ENCODE results near the gene GNPTAB.
A peak's percentile ranks its signal among the peaks of the same experiment; 100 is the strongest.

The GNPTAB gene

DNA sequence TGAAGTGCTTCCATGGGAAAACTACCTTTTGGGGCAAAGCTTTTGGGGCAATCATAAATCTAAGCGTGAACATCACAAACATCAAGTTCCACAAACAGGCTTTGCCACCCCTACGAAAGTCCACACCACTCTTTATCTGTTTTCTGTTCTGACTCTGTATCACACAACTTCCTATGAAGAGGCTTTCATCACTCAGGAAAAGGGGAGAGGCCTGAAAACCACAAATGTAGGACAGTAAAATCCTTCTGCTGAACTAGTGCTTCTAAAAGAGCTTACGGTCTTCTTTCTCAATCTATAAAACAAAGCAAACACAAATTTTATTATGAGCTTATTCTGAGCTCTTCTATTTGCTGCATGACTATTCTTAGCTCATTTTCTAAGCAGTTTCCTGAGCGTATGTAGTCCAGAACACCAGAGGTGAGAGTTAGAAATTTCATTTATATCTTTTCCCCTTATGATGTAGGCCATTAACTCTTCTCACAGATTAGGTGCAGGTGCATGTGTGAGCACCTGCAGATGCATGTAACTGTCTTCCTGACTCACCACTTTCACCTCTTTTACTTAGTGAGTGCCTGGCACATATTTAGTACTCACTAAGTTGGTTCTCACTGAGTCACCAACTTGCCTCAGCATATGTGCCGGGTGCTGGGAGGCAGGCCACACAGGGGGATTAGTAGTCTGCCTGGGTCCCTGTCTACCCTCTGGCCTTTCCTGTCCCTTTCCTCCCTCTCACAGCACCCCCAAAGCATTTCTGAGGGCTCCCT, 58.6 kb downstream of the GNPTAB start:
- DNase-seq (ENCODE audit: low spot score): no peak

DNA sequence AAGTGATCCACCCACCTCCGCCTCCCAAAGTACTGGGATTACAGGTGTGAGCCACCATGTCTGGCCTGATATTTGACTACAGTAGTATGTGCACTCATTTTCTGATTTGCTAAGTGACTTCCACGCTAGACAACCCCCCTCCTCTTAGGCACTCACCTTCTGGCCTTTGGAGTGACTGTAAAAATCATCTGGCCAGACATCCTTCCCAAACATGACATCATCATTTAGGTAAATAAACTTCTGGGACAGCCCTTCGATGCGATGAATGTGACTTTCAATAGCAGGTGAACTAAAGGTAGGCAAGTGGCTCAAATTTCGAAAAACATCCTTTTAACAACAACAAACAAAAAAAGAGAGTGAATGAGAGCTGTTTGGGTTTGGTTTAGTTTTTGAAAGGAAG, 60.9 kb downstream of the GNPTAB start:
- DNase-seq (ENCODE audit: low spot score): no peak

DNA sequence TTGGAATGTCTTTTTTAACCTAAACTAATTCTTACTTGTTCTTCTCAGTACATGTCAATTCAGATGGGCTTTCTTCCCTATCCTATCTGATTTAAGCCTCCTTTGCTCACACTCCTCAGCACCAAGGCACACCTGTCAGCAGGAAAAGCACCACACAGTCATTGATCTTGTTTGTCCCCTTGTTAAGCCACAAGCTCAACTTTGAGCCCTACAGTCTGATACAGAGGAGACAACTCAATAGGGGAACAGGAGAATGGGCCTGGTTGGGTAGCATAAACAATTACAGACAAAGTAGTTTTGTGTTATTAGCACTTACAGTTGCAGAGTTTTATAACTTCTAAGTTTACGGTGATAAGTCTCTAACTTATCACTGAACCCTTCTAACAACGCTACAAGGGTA, 62.0 kb downstream of the GNPTAB start:
- DNase-seq (ENCODE audit: low spot score): no peak

DNA sequence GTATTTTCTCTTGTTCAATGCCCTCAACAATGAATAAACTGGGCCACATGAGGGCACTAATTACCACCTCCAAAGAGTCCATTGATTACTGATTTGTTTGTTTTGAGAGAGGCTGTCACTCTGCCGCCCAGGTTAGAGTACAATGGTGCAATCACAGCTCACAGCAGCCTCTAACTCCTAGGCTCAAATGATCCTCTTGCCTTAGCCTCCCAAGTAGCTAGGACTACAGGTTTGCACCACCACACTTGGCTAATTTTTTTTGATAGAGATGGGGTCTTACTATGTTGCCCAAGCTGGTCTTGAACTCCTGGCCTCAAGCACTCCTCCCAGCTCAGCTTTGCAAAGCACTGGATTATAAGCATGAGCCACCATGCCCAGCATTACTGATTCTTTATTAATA, 63.2 kb downstream of the GNPTAB start:
- no peak for DNase-seq (ENCODE audit: low spot score)

DNA sequence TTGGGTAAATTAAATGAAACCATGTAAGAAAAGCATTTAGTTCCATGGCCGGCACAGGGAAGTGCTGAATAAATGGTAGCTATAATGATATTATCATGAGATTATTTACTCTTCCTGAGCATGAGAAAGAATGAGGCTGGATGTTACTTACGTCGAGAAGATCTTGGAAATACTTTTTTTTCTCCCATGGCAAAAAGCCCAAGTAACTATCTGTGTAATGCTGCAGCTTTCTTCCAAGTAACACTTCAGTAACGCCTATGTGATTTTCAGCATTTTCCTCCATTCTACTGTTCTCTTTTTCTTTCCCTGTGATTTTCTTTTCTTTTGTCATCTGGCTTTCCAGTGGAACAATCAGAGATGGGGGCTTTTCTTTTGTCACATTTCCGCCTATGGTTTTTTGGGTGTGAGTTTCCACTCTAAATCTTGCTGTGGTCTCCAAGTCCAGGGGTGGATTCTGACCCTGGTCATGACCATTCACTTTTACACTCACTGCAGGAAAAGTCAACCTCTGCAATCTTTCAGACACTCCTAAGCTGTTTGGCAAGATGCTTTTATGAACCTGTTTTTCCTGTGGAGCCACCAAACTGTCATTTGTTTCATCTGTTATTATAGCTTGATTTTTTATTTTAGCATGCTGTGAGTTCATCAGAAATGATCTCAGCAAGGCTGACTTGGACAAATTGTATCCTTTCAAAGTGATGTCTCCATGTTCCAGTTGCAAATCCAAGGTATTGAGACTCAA, 66.5 kb downstream of the GNPTAB start:
- no peak for DNase-seq (ENCODE audit: low spot score)

DNA sequence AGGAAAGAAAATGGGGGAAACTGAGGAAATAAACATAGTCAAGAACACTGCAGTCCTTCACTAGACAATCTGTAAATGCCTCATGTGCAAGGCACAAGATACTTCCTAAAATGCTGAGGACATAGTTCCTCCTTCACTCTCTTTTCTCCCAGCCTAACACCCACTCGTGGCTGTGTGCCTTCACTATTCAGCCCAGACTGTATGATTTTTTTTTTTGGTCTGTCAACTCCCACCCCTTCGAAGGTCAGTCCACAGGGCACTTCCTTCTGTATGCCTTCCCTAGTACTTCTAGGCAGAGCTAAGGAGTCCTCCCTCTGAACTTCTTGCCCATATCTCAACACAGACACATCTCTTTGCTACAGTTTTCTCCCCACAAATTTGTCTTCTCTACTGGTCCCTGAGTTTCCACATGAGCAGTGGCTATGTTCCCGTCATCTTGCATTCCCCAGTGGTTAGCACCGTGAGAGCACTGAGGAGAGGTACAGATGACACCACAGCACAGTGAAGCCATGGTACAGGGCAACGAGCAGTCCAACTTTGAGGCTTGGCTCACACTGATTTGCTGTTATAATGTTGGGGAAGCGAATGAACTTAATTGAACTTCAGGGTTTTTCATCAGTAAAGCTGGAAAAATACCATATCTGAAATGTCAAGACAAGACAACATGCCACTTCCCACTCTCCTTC, 67.4 kb downstream of the GNPTAB start:
- no peak for DNase-seq (ENCODE audit: low spot score)

DNA sequence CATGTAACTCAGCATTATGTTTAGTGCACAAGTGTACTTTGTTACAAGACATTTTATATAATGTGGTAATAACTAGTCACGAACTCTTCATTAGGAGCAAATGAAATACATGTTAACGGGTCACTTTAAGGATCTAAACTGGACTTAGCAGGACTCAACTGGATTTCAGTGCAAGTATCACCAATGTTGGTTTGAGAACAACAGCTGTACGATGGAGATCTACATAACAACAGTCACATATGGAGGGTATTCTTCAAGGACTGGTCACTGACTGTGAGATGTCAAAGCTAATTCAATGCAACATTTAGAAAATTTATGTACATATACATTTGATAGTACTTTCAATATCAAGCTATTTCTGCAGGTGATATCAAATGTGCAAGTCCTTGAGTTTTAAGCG, 69.0 kb downstream of the GNPTAB start:
- no peak for DNase-seq (ENCODE audit: low spot score)

DNA sequence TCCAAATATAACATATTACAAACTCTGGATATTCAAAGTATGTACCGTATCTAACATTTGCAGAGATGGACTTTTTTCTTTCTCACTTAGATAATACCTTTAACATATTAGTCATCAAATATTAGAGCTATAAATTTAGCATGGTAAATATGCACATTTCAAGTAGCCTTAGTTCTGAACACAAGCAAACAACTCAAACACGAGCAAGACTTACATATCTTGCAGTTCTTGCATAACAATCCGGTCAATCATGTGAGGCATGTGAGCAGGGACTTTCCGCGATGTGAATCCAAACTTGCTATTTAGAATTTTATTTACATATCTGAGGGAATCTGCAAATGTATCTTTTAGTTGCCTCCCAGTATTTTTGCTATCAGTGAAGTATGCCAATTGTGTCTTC, 69.4 kb downstream of the GNPTAB start:
- no peak for DNase-seq (ENCODE audit: low spot score)

DNA sequence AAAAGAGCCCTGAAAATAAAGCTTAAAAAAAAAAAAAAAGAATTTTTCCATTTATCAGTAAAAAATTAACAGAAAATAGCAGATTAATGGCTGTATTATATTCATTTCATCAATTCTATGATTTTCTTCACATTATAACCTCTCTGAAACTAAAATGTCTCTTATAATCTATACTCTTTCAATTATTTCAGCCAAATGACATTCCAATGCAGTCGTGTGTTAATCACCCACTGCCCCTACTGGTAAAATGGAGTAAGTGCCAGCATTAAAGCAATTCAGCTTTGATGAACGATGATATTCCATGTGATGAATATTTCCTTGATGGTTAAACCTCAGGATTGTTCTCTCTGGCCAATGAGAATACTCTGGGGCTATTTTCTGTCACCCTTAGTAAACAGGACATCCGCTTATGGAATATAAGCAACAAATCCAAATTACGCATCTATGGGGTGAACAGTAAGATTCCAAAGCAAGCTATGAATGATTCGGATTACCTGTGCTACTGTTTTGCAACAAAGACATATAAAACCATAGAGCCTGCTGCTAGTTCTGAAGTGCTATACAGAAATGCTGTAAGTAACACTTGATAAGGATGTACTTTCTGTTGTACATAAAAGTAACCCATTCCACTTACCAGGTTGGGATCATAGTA, 71.2 kb downstream of the GNPTAB start:
- DNase-seq (ENCODE audit: low spot score): peak; percentile 20

DNA sequence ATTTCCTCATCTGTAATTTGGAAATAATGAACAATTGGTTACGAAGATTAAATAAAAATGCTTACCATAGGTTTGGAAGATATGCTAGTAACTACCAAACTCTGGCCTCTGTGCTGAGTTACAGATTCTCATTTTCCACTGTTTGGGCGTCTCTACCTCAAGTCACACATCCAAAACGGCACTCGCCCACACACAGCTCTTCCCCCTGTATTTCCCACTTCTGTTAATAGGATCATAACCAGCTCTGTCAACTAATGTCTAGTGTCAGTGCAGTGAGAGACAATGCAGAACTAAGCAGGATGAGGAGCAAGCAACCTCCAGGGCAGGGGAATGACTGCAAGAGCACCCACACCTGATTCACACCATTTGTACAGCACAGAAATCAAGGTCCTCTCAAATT, 80.6 kb downstream of the GNPTAB start:
- no peak for DNase-seq (ENCODE audit: low spot score)

DNA sequence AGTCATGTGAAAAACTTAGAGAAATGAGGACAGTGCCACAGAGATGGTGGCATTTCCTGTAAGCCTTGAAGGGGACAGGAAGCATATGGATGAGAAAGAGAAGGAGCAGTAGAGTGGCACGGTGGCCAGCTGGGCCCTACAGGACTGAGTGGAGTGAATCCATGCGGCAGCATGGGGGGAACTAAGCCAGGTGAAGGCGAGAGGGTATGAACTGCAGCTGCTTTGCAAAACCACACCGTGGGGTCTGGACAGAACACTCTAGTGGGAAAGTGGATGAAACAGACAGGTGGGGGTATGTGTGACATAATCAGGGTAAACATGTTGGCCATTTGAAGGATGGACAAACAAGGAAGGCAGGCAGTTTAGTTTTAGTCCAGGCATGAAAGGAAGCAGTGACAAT, 81.1 kb downstream of the GNPTAB start:
- DNase-seq (ENCODE audit: low spot score): no peak

DNA sequence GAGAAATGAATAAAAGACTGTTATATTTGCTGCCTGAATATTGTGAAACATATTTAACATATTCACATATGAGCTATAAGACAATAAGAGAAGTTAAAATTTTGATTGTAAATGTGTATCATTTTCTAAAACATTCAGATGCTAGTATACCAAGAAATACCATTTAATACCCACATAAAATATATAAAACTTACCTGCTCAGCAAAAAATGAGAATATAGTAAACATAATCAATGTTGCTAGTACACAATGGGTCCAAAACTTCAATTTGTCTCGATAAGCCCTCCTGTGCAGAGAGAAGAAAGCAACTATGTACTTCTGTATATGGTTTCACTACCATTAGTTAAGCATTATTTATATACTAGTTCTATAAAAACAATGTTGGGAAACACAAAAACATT, 81.9 kb downstream of the GNPTAB start:
- no peak for DNase-seq (ENCODE audit: low spot score)

DNA sequence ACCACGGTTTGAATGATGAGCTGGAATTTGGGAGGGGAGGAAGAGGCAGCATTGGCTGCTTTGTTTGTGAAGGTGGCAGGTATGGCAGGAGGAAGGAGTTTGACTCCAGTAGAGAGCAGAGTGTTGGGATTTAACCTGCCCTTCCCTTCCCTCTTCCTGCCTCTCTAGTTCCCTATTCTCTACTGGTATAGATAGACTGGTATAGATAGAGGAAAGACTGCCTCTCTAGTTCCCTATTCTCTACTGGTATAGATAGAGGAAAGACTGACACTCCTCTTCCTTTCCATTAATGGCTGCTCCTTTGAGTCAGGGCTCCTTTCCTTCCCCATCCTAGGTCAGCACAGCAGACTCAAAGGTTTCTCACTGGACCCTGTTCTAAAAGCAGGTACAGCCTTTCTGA, 83.1 kb downstream of the GNPTAB start:
- no peak for DNase-seq (ENCODE audit: low spot score)

DNA sequence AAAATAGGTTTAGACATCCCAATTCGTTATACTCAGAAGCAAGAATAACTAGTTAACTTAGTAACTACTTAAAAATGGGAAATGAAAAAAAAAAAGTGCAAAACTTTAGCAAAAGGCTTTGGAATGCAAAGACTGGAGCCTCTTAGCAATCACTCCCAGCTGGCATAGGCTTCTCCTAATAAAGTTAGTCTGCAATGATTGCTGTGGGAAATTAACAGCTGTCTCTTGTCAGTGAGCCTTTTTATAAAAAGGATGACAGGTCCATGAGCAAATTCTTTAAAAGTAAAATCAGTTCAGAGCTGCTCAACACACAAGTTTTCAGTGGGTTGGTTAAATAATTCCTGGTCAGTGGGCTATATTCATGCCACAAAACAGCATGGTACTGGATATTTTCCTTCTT, 84.1 kb downstream of the GNPTAB start:
- peak; percentile 53 for DNase-seq (ENCODE audit: low spot score)

DNA sequence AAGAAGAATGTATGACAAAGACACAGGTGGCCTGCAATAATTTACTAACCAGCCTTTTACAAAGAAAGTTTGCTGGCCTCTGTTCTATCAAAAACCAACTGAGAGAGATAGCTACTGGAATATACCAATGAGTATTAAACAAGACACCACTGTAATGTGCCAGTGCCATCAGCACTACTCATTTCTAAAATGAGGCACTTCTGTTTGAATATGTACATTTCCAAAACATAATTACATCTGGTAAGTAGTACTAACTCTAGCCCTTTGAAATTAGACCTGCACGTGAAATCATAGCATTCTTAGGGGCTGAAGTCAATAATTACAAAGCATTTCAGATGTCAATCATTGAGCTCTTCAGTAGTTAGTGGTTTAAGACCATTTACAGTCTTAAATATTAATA, 84.6 kb downstream of the GNPTAB start:
- DNase-seq (ENCODE audit: low spot score): no peak

DNA sequence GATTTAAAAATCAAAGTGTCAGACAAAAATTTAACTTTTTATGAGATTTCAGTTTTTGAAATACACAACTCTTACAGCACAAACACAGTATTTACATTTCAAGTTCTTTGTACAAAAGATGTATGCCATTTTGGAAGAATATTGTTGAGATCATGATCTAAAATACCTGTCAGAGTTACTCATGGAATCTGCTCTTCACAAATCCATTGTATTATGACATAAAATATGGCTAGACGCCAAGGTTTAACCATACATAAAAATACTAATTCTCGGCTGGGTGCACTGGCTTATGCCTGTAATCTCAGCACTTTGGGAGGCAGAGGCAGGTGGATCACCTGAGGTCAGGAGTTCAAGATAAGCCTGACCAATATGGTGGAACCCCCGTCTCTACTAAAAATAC, 85.3 kb downstream of the GNPTAB start:
- no peak for DNase-seq (ENCODE audit: low spot score)

DNA sequence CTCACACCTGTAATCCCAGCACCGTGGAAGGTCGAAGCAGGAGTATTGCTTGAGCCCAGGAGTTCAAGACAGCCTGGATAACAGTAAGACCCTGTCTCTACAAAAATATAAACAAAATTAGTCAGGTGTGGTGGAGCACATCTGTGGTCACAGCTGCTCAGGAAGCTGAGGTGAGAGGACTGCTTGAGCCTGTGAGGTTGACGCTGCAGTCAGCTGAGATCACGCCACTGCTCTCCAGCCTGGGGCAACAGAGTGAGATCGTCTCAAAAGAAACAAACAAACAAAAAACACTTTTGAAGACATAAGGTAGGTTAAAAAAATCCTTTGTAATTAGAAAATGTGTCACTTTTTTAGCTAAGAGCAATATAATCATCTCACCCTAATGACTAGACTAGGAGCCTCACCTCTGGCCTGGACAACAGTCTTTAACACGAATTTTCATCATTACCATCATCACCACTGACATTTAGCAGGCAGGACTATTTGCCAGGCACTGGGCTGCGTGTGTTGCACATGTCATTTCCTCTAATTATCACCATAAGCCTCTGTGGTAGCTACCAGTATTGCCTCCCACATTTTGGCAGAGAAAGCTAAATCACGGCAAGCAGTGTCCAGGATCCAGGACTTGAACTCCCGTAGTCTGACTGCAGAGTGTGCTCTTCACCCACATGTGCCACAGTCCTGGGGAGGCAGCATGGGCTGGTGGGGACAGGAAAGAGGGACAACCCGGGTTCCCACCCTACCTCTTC, 86.9 kb downstream of the GNPTAB start:
- DNase-seq (ENCODE audit: low spot score): no peak

DNA sequence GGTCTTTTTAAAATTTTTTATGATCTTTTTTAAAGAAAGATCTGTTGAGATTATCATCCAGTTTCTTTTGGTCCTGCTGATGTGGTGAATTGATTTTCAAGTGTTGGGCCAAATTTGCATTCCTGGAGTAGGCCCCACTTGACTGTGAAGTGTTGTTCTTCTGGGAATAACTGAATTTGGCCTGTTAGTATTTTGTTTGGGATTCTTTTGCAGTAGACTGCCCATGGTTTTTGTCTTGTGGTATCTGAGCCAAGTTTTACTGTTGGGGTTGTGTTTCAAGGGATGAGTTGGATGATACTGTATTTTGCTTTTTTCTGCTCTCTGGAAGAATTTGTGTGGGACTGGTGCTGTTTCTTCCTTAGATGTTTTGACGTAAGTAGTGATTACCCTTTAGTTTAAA, 87.5 kb downstream of the GNPTAB start:
- DNase-seq (ENCODE audit: low spot score): no peak

DNA sequence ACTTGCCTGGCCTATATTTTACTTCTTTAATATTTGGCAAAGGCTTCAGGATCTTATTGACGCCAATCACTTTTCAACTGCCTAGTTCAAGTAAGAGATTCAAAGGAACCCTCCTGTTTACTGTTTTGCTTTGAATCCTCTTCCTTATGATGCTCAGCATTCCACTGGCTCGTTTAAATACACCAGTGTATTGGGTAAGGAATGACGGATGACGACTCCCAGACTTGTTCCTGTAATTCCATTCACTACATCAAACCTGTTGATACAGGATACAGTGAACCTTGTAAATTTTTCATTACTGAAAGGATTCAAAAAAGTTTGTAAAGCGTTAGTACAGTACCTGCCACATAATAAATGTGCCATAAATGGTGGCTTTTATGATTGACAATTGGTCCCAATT, 89.8 kb downstream of the GNPTAB start:
- DNase-seq (ENCODE audit: low spot score): no peak

DNA sequence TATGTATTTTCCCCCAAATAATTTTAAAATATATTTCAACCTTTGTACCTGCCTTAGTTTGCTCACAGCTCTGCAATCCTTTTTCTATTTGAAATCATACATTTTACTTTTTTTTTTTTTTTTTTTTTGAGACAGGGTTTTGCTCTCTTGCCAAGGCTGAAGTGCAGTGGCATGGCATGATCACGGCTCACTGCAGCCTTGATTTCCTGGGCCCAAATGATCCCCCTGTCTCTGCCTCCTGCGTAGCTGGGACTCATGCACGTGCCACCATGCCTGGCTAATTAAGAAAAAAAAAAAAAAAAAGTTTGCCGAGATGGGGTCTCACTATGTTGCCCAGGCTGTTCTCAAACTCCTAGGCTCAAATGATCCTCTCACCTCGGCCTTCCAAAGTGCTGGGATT, 90.2 kb downstream of the GNPTAB start:
- no peak for DNase-seq (ENCODE audit: low spot score)

DNA sequence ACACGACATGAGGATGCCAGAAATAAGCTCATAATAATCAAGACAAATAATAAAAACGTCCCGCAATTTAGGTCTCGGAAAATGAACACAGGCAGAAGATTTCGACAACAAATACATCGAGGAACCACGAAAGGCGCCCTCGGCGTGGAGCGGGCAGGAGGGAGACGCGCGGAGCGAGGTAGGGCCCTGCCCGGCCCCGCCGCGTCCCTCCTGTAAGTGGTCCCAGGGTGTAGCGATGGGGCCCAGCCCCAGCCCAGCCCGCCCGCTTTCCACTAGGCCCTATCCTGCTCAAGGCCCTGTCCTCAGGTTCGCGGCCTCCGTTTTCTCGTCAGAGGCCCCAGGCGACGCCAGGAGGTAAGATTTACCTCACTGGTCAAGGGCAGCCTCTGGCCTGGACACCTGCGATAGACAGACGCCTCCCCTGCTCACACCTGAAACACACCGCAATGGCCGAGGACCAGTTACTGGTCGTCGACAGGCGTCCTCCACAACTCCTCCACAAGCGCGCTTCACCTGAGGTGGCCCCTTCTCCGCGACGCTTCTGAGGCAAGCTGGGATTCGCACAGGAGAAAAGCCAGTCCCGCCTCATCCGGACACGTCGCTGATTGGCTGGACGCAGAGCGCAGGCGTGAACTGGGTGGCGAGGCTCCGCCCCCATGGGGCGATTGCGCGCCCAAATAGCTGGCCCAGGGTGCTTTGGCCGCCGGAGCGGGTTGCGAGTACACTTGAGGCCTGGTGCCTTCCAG, 91.7 kb downstream of the GNPTAB start, which contains the start of gene SYCP3:
Gene SYCP3 (minus strand): TSS at position 543 of the 746 bp plus-strand sequence. CDS start 1,527 bp downstream, outside the sequence.
- no peak for DNase-seq (ENCODE audit: low spot score)

All from SK-N-DZ (cell line).